Right forelimb (tissue), 1 donor: ENCODE measurements around the gene PPP6R3.

ENCODE experiments used
- DNase-seq: peaks from one replicate; pipeline ENCODE4 v3.0.0-alpha.2; 2018

The PPP6R3 gene

DNA sequence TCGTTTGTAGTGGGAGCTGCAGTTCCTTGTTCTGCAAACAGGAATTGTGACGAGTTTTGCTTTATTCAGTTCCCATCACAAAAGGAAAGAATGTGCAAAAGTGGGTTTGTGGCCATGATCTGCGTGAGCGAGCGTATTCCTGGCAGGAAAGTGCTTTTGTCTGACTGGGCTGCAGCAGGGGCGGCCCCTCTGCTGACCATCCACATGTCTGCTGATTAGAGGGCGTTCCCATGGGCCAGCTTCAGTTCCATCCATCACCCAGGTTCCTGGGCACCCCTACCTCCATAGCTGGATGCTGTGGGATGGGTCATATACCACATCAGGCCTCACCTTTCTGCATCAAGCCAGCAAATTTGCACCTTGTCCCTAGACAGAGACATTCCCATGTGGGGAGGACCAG, 194.9 kb downstream of the PPP6R3 start:
- no peak for DNase-seq

DNA sequence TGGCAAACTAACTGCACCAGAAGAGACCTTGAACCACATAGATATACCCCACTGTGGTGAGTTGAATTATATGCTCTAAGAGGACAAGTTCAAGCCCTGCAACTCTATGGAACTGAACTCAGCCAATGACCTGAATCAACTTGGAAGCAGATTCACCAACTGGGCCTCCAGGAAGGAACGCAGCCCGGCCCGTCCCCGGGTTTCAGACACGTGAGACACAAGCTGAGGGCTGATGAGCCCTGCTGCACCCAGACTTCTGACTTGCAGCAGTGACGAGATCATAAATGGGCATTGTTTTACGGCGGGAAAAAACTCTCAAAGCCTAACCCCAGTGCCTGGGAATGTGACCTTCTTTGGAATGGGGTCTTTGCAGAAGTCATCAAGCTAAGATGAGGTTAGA, 195.3 kb downstream of the PPP6R3 start:
- no peak for DNase-seq

DNA sequence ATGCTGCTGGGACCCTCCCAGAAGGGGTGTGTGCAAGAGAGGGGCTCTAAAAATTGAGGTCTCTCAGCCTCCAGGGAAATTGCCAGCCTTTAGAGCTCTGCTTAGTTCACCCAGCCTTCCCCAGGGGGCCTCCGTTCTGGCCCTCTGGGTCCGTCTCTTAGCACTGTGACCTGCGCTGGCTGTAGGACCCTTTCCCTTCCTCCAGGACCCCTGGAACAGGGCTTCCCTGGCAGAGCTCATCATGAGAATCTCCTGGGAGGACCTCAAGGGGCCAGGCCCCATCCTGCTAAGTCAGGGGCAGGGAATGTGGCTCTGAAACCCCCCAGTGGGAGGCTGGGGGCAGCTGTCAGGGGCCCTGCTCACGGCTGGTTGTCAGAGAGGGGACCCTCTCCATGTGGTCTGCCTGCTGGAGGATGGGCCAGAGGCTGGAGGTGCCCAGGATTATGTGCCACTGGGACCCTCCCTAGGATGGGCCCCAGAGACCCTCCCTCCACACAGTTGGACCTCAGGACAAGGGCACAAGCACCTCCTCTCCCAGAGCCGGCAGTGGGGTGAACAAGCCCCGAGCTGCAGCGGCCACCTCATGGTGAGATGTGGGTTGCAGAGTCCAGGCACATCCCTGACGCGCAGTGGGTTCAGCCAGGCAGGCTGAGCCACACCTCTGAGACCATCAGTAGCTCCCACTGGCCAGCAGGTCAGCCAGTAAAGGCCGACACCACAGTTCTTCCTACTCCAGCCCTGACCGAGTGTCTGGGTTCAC, 196.6 kb downstream of the PPP6R3 start:
- DNase-seq = no peak

DNA sequence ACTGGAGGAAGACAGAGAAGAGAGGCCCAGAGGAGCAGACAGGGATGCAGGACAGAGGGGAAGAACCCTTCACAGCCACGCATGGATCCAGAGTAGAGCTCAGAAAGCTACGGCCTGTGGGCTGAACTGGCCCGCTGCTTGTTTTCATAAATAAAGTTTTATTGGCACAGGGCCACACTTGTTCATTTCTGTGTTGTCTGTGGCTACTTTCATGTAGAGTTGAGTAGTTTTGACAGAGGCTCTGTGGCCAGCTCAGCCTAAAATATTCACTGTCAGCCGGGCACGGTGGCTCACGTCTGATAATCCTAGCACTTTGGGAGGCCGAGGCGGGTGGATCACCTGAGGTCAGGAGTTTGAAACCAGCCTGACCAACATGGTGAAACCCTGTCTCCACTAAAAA, 197.5 kb downstream of the PPP6R3 start:
- DNase-seq = no peak

DNA sequence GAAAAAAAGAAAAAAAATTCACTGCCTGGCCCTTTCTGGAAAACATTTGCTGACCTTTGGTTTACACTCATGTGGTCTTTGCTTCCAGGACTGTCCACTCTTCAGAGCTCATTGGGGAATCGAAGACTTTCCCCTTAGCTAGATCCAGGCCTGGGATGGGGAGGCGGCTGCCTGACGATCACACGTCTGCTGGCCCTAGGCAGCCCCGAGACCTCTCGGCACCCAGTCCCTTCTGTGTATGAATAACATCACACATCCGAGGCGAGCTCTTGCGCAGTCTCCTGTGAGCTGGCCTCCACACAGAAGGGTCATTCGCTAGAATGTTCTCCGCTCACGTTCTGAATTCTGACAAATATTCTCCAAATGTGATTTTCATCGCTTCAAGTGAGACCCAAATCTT, 198.1 kb downstream of the PPP6R3 start:
- no peak for DNase-seq

DNA sequence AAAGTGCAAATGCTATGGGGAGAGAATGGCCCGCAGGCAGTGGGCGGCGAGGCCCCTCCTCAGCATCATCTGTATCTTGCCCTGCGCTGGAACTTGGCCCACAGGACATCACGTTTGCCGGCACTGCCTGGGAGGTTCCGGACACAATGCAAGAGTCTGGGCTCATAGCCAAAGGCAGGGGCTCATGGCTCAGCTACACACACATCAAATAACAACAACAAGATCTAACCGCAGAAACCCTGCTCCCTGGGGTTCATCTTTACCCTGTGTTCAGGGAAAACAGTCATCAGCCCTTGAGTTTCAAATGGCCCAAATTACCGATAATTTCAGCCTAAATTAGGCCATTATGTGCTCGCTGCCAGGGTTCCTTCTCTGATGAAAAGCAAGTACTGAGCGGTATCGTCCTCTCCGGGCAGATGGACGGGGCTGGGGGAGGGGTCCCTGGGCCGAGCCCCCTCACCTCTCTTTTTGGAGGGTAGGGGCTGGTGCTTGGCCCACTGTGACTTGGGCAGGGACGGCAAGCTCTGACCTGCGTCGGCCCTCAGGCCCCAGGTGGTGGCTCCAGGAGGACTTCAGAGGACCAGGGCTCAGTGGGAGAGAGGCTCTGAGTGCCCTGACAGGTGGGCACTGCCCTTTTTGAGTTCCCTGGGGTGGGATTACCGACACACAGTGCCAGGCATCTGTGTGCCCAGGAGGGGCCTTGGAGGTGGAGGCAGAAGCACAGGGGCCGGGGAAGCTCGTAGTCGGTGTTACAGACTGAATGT, 198.8 kb downstream of the PPP6R3 start:
- peak; percentile 74 for DNase-seq

DNA sequence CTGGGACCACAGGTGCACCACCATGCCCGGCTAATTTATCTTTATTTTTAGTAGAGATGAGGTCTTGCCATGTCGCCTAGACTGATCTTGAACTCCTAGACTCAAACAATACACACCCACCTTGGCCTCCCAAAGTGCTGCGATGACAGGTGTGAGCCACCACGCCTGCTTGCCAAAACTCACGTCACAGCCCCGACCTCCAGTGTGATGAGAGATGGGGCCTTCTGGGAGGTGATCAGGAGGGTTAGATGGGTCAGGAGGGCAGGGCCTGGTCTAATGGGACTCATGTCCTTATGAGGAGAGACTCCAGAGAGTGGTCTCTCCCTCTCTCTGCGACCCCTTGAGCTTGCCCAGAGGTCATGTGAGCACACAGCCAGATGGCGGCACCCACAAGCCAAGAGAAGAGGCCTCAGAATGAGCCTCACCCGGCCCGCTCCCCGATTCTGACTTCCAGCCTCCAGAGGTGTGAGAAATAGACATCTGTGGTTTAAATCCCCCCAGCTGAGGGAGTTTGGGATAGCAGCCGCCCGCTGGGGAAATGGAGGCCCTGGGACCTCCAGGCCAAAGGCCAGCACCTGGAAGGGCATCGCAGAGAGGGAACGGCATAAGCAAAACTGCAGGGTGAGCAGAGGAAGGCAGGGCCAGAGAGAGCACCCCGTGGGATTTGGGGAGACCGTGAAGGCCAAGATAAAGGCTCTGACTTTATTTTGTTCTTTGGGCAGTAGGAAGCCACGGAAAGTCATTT, 199.7 kb downstream of the PPP6R3 start:
- no peak for DNase-seq

DNA sequence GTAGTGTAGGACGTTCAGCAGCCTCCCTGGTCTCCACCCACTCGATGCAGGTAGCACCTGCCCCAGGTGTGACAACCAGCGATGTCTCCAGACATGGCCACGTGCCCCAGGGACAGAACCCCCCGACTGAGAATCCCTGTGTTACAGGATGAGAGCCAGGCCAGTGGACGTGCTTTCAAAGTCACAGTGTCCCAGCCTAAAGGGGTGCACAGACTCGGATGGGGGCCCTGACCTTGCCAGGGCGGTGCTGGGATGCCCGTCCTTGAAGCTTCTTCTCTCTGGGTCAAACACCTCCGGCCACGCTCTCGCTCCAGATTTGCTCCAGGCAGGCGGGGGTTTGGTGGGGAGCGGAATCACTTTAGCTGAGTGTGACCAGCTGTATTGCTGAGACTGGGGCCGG, 200.5 kb downstream of the PPP6R3 start:
- DNase-seq = no peak

DNA sequence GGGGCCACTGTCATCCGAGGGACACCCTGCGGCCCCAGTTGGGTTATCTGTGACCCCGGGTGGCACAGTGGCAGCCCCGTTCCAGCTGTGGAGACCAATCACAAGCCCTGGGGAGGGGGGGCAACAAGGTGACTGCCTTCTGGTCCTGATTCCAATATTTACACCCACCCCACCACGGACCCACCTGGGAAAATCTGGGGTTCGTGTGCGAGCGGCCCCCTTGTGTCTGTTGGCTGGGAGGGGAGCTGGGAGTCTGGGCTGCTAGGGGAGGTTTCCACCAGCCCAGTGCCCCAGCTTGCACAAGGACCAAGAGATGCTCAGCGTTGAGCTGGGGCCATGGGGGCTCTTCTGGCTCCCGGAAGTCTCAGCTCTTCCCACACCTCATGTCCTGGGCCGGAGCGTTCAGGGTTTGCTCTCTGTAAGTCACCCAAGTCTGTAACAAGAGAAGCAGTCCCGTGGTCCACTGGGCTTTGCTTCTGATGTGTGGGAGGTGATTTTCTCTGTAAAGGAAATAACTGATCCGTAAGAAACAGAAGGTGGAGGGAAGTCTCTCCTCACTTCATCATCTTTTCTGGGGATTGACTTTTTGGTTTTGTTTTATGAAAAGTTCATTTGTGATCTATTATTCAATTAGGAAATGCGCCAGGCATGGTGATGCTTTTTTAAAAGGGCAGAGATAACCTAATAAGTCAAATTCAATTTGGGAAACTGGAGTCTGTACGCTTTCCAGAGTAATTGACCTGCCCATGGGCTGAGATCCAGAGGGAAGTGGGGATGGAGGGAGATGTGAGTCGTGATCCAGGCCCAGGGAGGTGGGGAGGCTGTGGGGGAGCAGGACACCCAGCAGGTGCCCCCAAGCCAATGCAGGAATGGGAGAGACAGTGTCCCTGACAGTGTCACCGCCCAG, 201.4 kb downstream of the PPP6R3 start:
- DNase-seq = no peak

DNA sequence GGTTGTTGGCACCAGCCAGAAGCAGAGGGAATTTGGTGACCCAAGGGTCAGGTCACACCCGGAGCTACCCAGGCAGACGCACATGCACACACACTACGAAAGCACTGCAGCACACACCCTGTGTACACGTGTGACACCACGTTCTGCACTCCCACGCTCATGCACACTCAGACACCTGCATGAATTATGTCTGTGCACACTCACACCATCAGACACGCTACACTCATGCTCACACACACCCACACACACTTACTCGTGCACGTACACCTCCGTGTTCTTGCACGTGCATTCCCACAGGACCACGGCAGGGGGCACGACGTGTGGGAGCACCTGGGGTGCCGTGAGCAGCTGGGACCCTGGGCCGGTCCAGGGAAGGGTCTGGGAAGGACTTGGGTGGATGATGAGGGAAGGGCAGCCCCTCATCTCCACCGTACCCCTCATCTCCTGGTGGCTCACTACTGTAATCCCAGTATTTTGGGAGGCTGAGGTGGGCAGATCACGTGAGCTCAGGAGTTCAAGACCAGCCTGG, 203.0 kb downstream of the PPP6R3 start:
- no peak for DNase-seq

DNA sequence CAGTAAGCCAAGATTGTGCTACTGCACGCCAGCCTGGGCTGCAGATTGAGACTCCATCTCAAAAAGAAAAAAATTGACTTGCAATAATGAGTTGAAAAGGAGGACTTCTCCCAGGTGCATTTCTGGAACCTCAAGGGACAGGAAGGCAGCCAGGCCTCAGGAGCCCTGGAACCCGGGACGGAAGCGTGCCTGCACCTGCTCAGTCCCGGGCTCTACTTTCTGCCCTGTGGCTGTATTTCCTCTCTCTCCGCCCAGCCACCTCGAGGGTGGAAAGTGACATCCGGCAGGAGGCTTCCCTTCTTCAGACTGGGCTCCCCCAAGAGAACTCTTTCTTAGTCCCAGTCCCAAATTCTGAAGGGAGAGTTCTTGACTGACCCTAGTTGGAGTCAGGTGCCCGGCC, 203.6 kb downstream of the PPP6R3 start:
- no peak for DNase-seq

DNA sequence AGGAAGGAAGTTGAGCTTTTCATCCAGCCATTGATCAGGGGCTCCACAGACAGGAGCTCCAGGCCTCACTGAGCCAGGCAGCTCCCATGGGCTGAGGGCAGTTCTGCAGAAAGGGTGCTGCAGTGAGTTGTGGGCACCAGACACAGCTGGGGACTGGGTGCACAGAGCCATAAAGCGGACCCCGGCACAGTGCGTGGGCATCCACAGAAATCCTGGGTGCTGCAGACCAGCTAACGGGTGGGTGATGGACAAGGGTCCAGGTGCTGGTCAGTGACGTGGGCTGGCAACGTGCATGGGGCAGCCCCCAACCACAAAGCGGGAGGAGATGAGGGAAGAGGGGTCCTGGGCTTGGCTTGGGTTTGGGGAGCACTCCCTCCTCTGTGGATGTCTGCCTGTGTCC, 204.4 kb downstream of the PPP6R3 start:
- no peak for DNase-seq
